Measurements from ENCODE around the gene ACSL3. TPM values are rescaled to one million over a fixed set of nuclear protein-coding genes. Genes with fewer than 3 reads are reported as not detected.

The ACSL3 gene
- total and polyA plus RNA-seq, 12 donors, result 11.0 to 130 (median 70.6) TPM

DNA sequence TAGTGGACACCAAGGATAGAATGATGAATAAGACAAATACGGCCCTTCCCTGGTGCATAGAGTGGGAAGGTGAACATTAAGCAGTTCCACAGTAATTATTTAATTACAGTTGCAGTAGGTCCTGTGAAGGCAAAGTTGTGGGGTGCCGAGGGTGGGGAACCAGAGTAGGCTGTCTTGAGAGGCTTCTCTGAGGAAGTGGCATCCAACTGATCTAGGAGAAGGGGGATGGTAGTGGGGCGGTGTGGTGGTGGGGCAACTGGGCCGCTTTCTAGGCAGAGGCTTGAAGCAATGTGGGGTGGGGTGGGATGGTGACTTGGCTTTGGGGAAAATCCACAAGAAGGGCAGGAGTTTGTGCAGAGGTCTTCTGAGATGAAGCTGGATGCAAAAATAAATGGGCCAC is 11.7 kb downstream of the ACSL3 start:
- peaks cover 6 to 43% of the 10 kb centered on the region in 2 donors for H3K4me1 ChIP-seq (replicated peaks in 1 of 2)
- H3K4me3 ChIP-seq, result no peak overlapping the region
- TF ChIP-seq, protein P1, sequence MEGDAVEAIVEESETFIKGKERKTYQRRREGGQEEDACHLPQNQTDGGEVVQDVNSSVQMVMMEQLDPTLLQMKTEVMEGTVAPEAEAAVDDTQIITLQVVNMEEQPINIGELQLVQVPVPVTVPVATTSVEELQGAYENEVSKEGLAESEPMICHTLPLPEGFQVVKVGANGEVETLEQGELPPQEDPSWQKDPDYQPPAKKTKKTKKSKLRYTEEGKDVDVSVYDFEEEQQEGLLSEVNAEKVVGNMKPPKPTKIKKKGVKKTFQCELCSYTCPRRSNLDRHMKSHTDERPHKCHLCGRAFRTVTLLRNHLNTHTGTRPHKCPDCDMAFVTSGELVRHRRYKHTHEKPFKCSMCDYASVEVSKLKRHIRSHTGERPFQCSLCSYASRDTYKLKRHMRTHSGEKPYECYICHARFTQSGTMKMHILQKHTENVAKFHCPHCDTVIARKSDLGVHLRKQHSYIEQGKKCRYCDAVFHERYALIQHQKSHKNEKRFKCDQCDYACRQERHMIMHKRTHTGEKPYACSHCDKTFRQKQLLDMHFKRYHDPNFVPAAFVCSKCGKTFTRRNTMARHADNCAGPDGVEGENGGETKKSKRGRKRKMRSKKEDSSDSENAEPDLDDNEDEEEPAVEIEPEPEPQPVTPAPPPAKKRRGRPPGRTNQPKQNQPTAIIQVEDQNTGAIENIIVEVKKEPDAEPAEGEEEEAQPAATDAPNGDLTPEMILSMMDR (IDR thresholded peaks at IDR 0.05), result no peak
- no peak for TF ChIP-seq POLR2A (IDR thresholded peaks at IDR 0.05)
- intact Hi-C loops (cut with DNase I), result no loop called here
- H3K36me3 ChIP-seq (replicated peaks in 1 of 2), result no peaks in the 10 kb centered on the region
- DNase-seq, result no peak
- no peak overlapping the region for H3K27ac ChIP-seq
- 84 to 93% (median 87%) methylated on average over 4 of the region's 4 CpGs for WGBS, 4 donors
- no peaks in the 10 kb centered on the region for H3K27me3 ChIP-seq
- no peaks in the 10 kb centered on the region for H3K9me3 ChIP-seq (replicated peaks in 1 of 3)

DNA sequence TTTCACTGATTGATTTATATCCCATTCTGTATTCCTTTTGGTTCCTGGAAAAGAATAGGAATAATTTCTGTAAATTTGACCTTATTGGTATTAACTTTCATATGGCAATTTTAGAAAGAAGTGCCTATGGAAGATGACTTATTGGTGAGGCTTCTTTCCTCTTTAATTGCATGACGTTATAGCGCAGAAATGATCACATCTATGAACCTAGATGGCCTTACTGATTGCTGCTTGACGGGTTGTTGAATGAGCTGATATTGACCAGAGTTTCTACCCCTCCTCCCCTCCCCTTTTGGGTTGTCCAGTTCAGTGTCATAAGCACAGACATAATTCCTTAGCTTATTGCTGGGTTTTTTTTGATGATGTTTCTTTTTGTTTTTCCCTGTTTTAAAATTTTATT is 14.6 kb downstream of the ACSL3 start:
- intact Hi-C loops (cut with DNase I), result no loop called here
- Histone ChIP-seq H3K27ac (no peak overlapping the region), H3K4me3 (no peak overlapping the region), H3K4me1 (replicated peaks in 1 of 2) (peaks cover 6 to 27% of the 10 kb centered on the region in 2 donors), H3K27me3 (no peaks in the 10 kb centered on the region), H3K36me3 (replicated peaks in 1 of 2) (no peaks in the 10 kb centered on the region), H3K9me3 (replicated peaks in 1 of 3) (no peaks in the 10 kb centered on the region)
- DNase-seq, result peak in 1 of 7 donors; percentile 12
- 57 to 70% (median 66%) methylated on average over 3 of the region's 3 CpGs for WGBS, 4 donors
- no peak for TF ChIP-seq POLR2A (IDR thresholded peaks at IDR 0.05)
- TF ChIP-seq, protein P1 (IDR thresholded peaks at IDR 0.05), result no peak

DNA sequence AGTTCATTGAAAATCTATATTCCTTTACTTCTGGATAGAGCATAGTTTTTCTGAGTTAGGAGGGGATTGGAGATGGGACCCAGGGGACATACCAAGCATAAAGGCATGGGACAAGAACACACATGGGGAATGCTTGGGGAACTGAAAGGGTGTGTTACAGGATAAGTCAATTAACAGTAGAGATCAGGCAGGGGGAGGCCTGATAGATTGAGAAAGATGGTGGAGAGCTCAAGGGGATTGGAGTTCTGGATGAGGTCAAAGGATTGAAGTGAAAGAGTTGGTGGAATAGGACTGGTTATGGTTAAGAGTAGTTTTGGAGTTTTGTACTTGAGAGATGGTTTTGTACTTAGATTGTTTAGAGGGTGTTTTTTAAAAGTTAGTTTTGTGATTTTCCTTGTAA is 16.1 kb downstream of the ACSL3 start:
- peaks cover 6 to 21% of the 10 kb centered on the region in 2 donors for H3K4me1 ChIP-seq (replicated peaks in 1 of 2)

DNA sequence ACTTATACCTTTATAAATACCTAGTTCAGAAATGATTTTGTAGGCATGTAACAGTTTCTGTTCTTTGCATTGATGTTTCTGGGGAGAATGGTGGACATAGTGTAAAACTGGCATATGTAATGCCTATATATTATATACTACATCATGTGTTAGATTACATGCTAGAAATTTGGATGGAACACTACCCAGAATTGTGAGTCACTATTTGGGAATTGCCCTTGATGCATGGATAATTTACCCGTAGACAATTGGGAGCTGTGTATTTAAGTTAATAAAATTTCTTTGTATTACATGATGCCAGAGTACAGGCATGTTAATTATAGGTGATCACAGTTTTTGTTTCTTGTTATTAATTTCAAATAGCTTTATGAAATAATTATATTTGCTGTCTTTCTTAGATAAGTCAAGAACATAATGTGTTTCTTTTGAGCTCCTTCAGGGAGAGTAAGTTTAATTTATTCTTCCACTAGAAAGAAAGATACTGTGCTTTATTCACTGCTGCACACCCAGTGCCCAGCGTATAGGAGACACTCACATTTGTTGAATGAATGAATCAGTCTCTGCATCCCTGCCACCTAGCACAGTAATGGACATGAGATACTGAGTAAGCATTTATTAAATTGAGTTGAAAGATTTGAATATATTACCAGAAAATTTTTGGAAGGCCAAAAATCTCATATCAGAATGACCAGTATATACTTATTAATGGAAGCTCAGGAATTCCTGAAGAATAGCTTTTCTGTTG is 16.9 kb downstream of the ACSL3 start:
- TF ChIP-seq POLR2A (IDR thresholded peaks at IDR 0.05), result no peak
- no peaks in the 10 kb centered on the region for H3K36me3 ChIP-seq (replicated peaks in 1 of 2)
- H3K9me3 ChIP-seq (replicated peaks in 1 of 3), result no peaks in the 10 kb centered on the region
- H3K27me3 ChIP-seq, result no peaks in the 10 kb centered on the region
- intact Hi-C loops (cut with DNase I), result no loop called here
- no peak for DNase-seq
- H3K4me3 ChIP-seq, result no peak overlapping the region
- peaks cover 6 to 21% of the 10 kb centered on the region in 2 donors for H3K4me1 ChIP-seq (replicated peaks in 1 of 2)
- H3K27ac ChIP-seq, result no peak overlapping the region
- WGBS, 4 donors, result 83 to 94% (median 86%) methylated on average over 2 of the region's 2 CpGs

More for the DNA sequence above, 16.1 kb downstream of the ACSL3 start:
- Histone ChIP-seq H3K9me3 (replicated peaks in 1 of 3) (no peaks in the 10 kb centered on the region), H3K27me3 (no peaks in the 10 kb centered on the region), H3K36me3 (replicated peaks in 1 of 2) (no peaks in the 10 kb centered on the region), H3K4me3 (no peak overlapping the region), H3K27ac (no peak overlapping the region)
- intact Hi-C loops (cut with DNase I), result no loop called here
- no peak for TF ChIP-seq POLR2A (IDR thresholded peaks at IDR 0.05)
- TF ChIP-seq, protein P1 (IDR thresholded peaks at IDR 0.05), result no peak
- DNase-seq, result no peak
